GM18511 (cell line): ENCODE data around the gene SMAD3.
"Not testable (repeated sequence)": the region's sequence is repeated elsewhere in the genome, so short reads cannot be mapped to it uniquely, and the experiment has no call there.

Experiments used
- ATAC-seq: cut with Tn5 transposase; IDR thresholded peaks from one replicate; pipeline ENCODE4 v1.9.1; 2021; ENCODE audit warnings: mild to moderate bottlenecking, moderate library complexity; ENCODE audit not compliant: unreplicated experiment

The SMAD3 gene

DNA sequence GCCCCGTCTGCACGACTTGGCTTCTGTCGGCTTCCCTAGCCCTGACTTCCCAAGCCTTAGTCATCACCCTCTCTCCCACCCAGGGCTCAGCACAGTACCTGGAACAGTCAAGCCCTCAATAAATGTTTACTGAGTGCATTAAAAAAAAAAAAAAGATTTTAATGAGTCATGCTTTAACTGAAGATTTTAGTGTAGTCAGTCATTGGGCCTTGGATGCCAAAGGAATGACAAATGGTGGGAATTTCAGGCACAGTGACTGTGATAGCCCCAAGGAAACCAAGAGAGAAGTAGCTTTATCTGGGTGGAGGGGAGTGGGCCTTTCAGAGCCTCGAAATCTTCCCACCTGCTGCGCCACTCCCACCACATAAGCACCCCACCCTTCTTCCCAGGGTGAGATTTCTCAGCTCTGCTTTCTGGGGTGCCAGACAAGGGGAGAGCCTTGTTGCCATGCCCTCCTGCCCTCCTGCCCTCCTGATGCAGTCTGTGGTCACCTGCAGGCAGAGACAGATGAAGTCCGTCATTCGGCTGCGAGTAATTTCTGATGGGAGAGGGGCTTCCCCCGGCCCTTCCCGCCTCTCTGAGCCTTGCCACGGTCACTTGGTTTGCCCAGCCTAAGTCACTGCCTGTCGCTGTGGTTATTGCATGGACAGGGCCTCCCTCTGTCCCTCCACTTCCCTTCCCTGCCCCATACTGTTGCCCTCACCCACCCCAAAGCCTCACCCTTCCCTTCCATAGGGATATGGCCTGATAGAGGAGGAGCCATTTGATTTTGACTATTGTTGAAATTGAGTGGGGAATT is 41.8 kb downstream of the SMAD3 start:
- no peak for ATAC-seq

GRCh38 chr15:67108122-67108961 is 42.9 kb downstream of the SMAD3 start:
- ATAC-seq, result no peak

DNA sequence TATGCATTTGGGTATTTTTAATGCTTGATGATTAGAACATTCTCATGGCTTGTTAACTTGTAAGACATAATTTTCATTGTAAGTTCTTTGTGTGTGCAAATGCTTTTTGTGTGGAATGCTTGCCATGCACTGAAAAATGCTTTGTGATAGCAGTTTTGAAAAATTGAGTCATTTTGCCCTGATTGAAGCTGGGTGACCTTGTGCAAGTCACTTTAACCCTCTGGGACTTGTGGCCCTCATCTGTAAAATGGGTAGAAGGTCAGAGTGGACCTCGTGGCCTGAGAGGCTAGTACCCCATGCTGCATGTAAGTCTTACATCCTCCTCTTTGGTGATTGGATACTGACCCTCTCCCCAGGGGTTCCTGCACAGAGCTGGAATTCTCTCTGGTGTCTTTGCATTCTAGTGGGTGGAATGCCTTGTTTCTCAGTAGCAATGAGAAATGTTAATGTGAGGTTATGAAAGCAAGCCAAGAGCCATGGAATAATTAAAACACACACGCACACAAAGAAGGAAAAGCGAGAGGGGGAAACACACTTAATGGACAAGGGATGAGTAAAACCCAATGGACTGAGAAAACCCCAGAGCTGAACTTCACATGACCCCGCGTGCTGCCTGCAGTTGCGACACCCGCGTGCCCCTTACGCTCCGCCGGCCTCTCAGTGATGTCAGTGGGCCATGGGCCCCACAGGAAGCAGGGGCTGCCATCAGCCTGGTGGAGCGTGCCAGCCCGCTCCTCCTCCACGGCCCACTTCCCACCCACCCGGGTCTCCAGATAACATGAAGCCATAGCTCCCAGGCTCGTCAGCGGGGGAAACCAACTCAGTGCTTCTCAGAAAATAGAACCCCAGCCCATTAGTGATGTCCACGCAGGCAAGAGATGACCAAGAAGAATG is 44.0 kb downstream of the SMAD3 start:
- peak; percentile 72 for ATAC-seq

DNA sequence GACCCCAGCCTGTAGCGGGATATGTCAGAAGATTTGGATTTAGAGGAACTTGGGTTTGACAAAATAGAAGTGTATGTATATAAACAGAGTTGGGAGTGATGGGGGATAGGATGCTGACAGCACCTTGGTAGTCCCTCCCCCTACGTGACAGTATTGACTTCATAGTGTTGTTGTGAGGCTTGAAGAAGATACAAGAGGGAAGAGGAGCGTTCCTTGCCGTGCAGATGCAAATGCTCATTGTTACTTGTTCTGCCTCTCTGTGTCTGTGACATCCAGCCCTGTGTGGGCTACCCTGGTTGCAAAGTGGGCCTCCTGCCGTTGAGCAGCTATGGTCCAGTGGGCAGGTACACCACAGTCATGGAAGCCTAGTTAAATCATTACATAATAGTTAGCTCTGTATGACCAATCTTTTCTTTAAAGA is 45.0 kb downstream of the SMAD3 start:
- ATAC-seq, result peak; percentile 68

GRCh38 chr15:67110958-67111864 is 45.8 kb downstream of the SMAD3 start:
- no peak for ATAC-seq

DNA sequence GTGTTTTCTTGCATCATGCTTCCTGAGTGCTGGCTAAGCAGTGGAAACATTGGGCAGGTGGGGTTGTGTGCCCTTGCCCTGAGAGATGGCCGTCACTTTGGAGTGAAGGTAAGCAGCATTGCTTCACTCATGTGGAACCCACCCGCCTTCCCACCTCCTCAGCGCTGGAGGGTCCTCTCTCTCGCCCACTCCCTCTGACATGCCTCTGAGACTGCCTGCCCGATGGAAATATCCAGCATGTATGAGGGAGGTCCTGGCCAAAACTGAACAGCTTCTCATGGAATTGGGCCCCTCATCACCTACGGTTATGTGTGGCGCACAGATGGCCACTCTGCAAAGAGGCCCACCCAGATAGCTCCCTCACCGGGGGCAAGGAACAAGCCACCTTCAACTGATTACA is 48.6 kb downstream of the SMAD3 start:
- ATAC-seq, result no peak

DNA sequence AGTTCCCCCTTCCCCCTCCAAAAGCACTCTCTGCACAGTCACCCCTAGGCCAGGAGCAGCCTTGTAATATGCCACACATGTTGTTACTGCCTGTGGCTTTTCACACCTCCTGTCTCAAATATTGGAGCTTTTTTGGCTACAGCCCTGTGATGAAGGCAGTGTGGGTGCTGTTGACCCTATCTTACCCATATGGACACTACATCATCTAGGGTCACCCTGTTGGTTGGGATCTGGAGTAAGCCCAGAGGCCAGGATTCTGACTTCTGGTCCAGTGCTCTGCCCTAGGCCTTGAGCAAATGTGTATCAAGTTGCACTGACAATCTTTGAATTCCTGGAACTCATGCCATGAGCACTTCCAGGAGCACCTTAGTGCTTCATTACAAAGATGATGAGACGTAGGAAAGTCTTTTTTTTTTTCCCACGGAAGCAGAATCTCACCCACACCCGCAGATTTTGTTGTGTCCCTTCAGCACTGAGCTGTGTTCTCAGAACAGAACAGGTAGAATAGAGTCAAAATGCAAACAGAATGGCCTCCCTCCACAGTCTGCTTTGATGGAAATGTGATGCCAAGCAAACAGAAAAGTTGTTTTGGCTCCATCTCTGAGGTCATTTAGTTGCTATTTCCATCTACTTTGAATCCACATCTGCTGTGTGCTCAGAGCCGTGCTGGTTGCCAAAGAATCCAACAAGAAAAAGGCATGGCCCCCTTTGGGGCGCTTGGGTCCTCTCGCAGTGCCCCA is 49.6 kb downstream of the SMAD3 start:
- ATAC-seq, result no peak

- no peak for ATAC-seq
These were observed 50.2 kb downstream of the SMAD3 start for GRCh38 chr15:67115586-67115969.

DNA sequence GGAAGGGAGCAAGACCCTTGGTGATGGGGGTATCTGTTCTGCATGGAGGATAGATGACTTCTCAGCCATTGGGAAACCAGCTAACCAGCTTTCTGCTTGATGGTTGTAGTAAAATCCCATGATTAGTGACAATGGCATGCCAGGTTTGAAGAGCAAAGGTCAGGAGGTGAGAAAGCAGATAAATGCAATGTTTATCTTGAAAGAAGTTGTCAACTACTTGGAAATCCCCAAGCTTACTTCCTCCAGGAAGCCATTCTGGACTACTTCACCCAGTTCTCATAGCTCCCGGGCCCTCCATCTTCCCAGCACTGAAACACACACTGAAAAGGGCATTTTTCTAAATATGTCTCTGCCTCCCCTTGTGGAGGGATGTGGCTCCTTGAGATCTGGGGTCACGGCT is 51.3 kb downstream of the SMAD3 start:
- no peak for ATAC-seq

- ATAC-seq, result no peak
These were observed 52.0 kb downstream of the SMAD3 start for GRCh38 chr15:67117370-67117769.

GRCh38 chr15:67118808-67119207 is 53.4 kb downstream of the SMAD3 start:
- no peak for ATAC-seq

- ATAC-seq, result no peak
These were observed 53.9 kb downstream of the SMAD3 start for GRCh38 chr15:67119238-67119846.

GRCh38 chr15:67120009-67120838 is 54.8 kb downstream of the SMAD3 start:
- ATAC-seq, result no peak

DNA sequence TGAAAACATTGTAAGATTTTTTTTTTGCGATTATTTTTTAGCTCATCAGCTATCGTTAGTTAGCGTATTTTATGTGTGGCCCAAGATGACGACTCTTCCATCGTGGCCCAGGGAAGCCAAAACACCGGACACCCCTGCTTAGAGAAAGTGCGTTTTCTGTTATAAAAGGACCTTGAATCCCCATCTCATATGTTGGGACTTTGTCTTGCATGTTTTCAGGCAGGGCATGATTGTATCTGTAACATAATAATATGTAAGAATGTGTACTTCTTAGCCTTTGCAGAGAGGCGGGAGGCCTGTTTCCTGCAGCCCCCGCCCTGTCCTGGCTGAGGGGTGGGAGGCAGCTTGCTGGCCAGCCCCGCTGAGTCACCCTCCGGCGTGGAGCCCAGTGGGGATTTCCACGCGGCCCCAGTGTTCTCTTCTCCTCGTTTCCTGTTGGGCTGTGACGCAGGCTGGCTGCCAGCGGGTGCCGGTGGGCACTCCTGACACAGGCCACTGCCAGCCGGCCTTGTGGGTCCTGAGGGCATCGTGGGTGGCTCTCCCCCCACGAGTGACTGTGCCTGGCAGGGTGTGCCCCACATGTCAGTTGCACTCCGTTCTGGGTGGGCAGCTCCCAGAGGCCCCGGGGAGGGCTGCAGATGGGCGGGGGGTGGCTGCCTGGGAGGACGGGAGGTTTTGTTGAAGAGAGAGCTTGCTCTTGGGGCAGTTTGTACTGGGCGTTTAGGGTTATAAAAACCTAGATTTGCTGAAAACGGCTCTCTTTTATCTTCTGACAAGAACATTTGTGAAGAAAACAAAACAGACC is 55.6 kb downstream of the SMAD3 start:
- ATAC-seq, result peak; percentile 72

DNA sequence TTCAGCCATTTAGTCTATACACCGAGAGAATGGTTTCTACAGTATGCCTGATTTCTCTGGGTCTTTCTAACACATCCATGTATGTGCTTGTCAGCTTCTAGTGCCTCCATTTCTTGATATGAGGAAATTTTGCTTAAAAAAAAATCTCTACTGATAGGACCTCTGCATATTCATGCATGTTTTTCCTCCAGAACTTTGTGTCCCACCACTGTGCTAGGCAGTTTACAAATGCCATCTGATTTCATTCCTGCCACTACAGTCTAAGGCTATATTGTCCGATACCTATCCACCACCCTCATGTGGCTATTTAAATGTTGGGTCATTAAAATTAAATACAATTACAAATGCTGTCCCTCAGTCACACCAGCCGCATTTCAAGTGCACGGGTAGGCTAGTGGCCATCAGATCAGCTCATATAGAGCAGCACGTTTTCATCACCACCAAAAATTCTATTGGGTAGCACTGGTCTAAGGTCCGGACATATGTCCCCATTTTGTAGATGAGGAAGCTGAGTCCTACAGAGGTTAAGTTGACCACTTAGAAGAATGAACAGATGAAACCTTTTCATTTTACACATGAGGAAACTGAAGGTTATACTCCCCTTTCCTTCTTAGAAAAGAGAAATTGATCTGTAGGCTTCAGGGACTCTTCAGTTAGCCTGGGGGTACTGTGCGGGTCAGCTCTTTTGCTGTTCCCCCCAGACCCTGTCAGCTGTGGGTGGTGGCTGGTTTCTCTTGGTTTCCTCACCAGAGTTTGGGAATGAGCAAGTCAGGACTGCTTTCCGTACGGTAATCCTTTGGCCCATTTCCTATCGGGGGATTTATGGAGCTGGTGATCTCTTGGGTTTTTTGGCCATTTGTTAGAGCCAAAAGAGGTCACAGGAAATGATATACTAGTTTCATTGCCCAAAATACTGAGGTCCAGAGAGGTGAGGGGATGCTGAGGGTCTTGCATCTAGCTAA is 56.5 kb downstream of the SMAD3 start:
- ATAC-seq, result no peak

GRCh38 chr15:67122816-67123215 is 57.4 kb downstream of the SMAD3 start:
- ATAC-seq, result not testable (repeated sequence)
